ENCODE results near the gene ARSI. TPM values are rescaled to one million over a fixed set of nuclear protein-coding genes. Genes with fewer than 3 reads are reported as not detected.

The ARSI gene
- total and polyA plus RNA-seq, 7 donors = 0.15 to 0.45 TPM; not detected in 5

DNA sequence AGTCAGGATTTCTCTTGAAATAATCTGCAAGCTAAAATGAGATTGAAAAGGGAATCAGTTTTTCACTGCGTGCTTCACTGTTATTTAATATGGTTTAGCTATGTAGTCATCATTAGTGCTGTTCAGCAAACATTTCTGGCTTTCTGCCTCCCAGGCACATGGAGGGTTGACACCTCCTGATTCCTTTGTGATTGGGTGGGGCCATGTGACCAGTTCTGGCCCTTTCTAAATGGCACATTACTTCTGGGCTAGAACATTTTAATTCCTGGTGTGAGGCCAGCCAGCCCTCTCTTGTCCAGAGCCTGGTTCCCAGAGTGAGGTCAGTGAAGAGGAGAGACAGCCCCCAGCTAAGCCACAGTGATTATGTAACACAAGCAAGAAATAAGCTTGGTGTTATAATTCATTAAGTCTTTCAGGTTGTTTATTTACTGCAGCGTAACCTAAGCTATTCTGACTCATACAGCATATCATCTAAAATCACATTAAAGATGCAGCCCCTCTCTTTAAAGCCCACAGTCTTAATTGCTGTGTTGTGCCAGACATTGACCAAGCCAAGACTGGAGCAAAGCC is 17.4 kb upstream of the ARSI start:
- ATAC-seq = peak; percentile 74 to 90 (median 82)
- H3K4me3 ChIP-seq = no peak overlapping the region
- H3K9me3 ChIP-seq = no peaks in the 10 kb centered on the region
- intact Hi-C loops (cut with DNase I) = no loop called here
- WGBS, 3 donors = 24 to 41% (median 30%) methylated on average over 2 of the region's 2 CpGs
- H3K27ac ChIP-seq = peak overlapping the region; percentile 38
- peaks cover 9% of the 10 kb centered on the region for H3K4me1 ChIP-seq
- H3K36me3 ChIP-seq (ENCODE audit: insufficient read depth in 1 of 2, low read depth in 1 of 2) = no peaks in the 10 kb centered on the region
- peak; percentile 76 to 82 for DNase-seq
- H3K27me3 ChIP-seq (ENCODE audit: insufficient read depth in 3 of 3, low read length in 2 of 3) = no peaks in the 10 kb centered on the region
- TF ChIP-seq, protein P1, sequence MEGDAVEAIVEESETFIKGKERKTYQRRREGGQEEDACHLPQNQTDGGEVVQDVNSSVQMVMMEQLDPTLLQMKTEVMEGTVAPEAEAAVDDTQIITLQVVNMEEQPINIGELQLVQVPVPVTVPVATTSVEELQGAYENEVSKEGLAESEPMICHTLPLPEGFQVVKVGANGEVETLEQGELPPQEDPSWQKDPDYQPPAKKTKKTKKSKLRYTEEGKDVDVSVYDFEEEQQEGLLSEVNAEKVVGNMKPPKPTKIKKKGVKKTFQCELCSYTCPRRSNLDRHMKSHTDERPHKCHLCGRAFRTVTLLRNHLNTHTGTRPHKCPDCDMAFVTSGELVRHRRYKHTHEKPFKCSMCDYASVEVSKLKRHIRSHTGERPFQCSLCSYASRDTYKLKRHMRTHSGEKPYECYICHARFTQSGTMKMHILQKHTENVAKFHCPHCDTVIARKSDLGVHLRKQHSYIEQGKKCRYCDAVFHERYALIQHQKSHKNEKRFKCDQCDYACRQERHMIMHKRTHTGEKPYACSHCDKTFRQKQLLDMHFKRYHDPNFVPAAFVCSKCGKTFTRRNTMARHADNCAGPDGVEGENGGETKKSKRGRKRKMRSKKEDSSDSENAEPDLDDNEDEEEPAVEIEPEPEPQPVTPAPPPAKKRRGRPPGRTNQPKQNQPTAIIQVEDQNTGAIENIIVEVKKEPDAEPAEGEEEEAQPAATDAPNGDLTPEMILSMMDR (IDR thresholded peaks at IDR 0.05) = no peak

DNA sequence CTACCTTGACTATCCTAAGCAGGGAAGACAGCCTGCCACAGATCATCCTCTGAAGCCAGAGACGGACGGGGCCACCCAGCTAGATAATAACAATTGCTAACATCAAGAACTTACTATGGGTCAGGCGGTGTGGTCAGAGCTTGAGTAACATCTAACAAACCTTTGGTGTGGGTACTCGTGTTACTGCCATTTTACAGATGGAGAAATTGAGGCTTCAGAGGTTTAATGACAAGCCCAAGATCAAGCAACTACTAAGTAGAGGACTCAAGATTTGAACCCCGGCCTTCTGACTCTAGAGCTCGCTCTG is 16.7 kb upstream of the ARSI start:
- WGBS, 3 donors = 93 to 95% (median 95%) methylated on average over 6 of the region's 6 CpGs

DNA sequence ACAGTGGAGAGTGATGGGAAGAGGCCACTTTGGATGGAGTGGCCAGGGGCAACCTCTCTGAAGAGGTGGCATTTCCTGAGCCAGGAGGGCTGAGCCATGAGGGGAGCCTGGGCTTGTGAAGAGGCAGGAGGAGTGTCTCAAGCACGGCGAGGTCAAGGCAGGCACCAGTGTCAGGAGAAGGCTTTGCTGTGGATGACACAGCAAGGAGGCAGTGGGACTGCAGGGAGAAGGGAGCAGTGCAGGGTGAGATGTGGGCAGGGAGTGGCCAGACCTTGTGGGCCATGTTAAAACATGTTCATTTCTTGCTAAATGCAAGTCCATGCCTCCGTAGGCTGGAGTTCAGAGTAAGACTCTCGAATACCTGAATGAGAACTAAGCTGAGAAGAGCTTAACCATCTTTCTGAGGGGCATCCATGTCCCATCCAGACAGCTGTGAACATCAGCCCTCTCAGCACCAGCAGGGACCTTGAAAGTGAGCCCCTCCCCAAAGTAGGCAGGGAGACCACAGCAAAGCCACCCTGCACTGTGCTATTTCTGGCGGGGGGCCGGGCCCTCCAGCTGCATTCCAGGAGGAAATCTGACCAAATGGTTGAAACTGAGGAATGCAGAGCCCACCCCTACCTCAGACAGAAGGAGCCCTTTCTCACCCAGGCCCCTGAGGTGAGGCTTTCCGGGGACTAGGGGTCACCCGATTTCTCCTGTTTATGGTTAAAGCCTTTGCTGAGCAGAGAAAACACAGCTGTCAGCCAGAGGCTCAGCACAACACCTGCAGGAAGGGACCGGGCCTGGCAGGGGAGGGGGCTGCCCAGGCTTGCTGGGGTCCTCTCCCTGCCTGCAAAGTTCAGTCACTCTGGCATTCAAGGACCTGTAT is 16.1 kb upstream of the ARSI start:
- TF ChIP-seq, protein P1 (IDR thresholded peaks at IDR 0.05) = no peak
- no peaks in the 10 kb centered on the region for H3K27me3 ChIP-seq (ENCODE audit: insufficient read depth in 3 of 3, low read length in 2 of 3)
- H3K27ac ChIP-seq = no peak overlapping the region
- no peaks in the 10 kb centered on the region for H3K9me3 ChIP-seq
- no peak overlapping the region for H3K4me3 ChIP-seq
- intact Hi-C loops (cut with DNase I) = no loop called here
- ATAC-seq (no peak), DNase-seq (no peak)
- H3K36me3 ChIP-seq (ENCODE audit: insufficient read depth in 1 of 2, low read depth in 1 of 2) = no peaks in the 10 kb centered on the region
- WGBS, 3 donors = 75 to 85% (median 82%) methylated on average over 9 of the region's 9 CpGs
- H3K4me1 ChIP-seq = peaks cover 9% of the 10 kb centered on the region

More for the DNA sequence above, 16.7 kb upstream of the ARSI start:
- no peaks in the 10 kb centered on the region for H3K9me3 ChIP-seq
- peaks cover 9% of the 10 kb centered on the region for H3K4me1 ChIP-seq
- DNase-seq (no peak), ATAC-seq (no peak)
- no peak overlapping the region for H3K4me3 ChIP-seq
- intact Hi-C loops (cut with DNase I) = no loop called here
- TF ChIP-seq, protein P1 (IDR thresholded peaks at IDR 0.05) = no peak
- no peaks in the 10 kb centered on the region for H3K36me3 ChIP-seq (ENCODE audit: insufficient read depth in 1 of 2, low read depth in 1 of 2)
- no peak overlapping the region for H3K27ac ChIP-seq
- no peaks in the 10 kb centered on the region for H3K27me3 ChIP-seq (ENCODE audit: insufficient read depth in 3 of 3, low read length in 2 of 3)

DNA sequence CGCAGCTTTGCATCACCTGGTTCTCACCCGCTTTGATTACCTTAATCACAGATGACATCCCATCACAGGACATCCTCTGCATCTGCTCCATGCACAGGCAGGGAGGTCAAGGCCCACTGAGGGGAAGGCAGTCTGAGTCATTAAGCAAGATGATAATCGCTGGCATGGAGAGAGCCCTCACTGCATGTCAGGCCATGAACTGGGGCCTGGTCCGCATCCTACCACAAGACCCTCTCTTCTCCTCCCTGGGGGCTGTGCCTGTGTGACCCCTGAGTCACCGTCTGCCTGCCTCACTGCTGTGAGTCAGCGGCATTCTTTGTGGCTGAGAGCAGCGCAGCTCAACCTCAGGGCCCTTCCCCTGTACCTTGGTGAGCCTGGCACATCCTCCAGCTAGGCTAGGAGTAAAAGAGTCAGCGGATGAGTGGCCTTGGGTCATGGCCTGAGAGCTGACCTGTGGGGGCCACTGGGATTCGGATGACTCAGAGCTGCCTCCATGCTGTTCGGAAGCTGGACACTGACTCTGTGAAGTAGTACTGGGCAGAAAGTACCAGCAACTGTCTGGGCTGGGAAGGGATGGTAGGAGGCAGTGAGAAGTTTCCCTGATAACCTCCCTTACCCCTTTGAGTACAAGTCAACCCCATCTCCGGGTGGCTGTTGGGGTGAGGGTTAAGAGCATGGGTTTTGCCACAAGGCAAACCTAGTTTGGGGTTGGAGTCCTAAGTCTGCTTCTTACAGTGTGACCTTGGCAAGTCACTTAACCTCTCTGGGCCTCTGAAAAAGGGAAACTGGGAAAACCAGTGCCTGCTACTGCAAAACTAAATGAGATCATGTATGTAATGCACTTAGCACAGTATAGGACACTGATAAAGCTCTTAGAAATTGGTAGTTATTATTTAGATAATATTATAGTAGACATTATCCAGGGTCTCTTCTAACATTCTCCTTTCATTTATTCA is 14.6 kb upstream of the ARSI start:
- peaks cover 9% of the 10 kb centered on the region for H3K4me1 ChIP-seq
- WGBS, 3 donors = 85 to 90% (median 88%) methylated on average over 11 of the region's 11 CpGs
- no peak overlapping the region for H3K4me3 ChIP-seq
- no peak overlapping the region for H3K27ac ChIP-seq
- intact Hi-C loops (cut with DNase I) = no loop called here
- ATAC-seq (peak in 3 of 4 donors; percentile 42 to 62 (median 54)), DNase-seq (peak in 1 of 2 donors; percentile 49)
- H3K36me3 ChIP-seq (ENCODE audit: insufficient read depth in 1 of 2, low read depth in 1 of 2) = no peaks in the 10 kb centered on the region
- TF ChIP-seq, protein P1 (IDR thresholded peaks at IDR 0.05) = no peak
- H3K9me3 ChIP-seq = no peaks in the 10 kb centered on the region
- no peaks in the 10 kb centered on the region for H3K27me3 ChIP-seq (ENCODE audit: insufficient read depth in 3 of 3, low read length in 2 of 3)
